Kasumi-1 (cell line): ENCODE results near the gene LRRC4C.
"Not testable (repeated sequence)": the region's sequence is repeated elsewhere in the genome, so short reads cannot be mapped to it uniquely, and the experiment has no call there.

ENCODE experiments used
- DNase-seq, 2 experiments: peaks; one replicate each; lab custom pipeline; 2025; lab: John Stamatoyannopoulos, UW

Gene LRRC4C

GRCh38 chr11:40867991-40868632, 591.3 kb downstream of the LRRC4C start:
- no peak for DNase-seq

- DNase-seq: not testable (repeated sequence)
Measured at GRCh38 chr11:40857754-40858153, 601.7 kb downstream of the LRRC4C start.

- DNase-seq: no peak
Measured at GRCh38 chr11:40842750-40843339, 616.6 kb downstream of the LRRC4C start.

GRCh38 chr11:40841231-40841630, 618.2 kb downstream of the LRRC4C start:
- no peak for DNase-seq

- no peak for DNase-seq
Measured at GRCh38 chr11:40838181-40838683, 621.2 kb downstream of the LRRC4C start.

- DNase-seq: no peak
Measured at GRCh38 chr11:40827116-40827515, 632.3 kb downstream of the LRRC4C start.

GRCh38 chr11:40826601-40827000, 632.9 kb downstream of the LRRC4C start:
- no peak for DNase-seq

GRCh38 chr11:40825201-40825834, 634.1 kb downstream of the LRRC4C start:
- no peak for DNase-seq

GRCh38 chr11:40819230-40819629, 640.2 kb downstream of the LRRC4C start:
- DNase-seq: no peak

- no peak for DNase-seq
Measured at GRCh38 chr11:40816976-40817375, 642.5 kb downstream of the LRRC4C start.

- no peak for DNase-seq
Measured at GRCh38 chr11:40797981-40798380, 661.5 kb downstream of the LRRC4C start.

- no peak for DNase-seq
Measured at GRCh38 chr11:40787224-40787623, 672.2 kb downstream of the LRRC4C start.

GRCh38 chr11:40763046-40763445, 696.4 kb downstream of the LRRC4C start:
- DNase-seq: no peak

- DNase-seq: no peak
Measured at GRCh38 chr11:40759341-40759740, 700.1 kb downstream of the LRRC4C start.

- no peak for DNase-seq
Measured at GRCh38 chr11:40754297-40754696, 705.2 kb downstream of the LRRC4C start.

GRCh38 chr11:40746282-40746681, 713.2 kb downstream of the LRRC4C start:
- DNase-seq: no peak

- no peak for DNase-seq
Measured at GRCh38 chr11:40732132-40732531, 727.3 kb downstream of the LRRC4C start.

GRCh38 chr11:40722179-40722795, 737.2 kb downstream of the LRRC4C start:
- no peak for DNase-seq

- DNase-seq: no peak
Measured at GRCh38 chr11:40716344-40717130, 742.9 kb downstream of the LRRC4C start.

- DNase-seq: no peak
Measured at GRCh38 chr11:40713083-40713482, 746.4 kb downstream of the LRRC4C start.

GRCh38 chr11:40701027-40701426, 758.4 kb downstream of the LRRC4C start:
- DNase-seq: no peak

- no peak for DNase-seq
Measured at GRCh38 chr11:40689823-40690222, 769.6 kb downstream of the LRRC4C start.
